WTC11 (cell line): ENCODE measurements around the gene TFF1.

ENCODE experiments used
- CTCF ChIP-seq: fragments of 200-600 bp; IDR thresholded peaks from 2 replicates; pipeline ENCODE4 v1.8.0; 2022; ENCODE audit warnings: antibody characterized with exemption
- GTF2I ChIP-seq: fragments of 250-450 bp; sonication (Bioruptor Pico); conservative IDR thresholded peaks from 2 replicates; pipeline ENCODE4 v1.4.0; 2021; ENCODE audit warnings: mild to moderate bottlenecking
- NFYB ChIP-seq: sonication (generic); formaldehyde crosslinking; conservative IDR thresholded peaks from 2 replicates; pipeline ENCODE4 v1.8.0; 2022; ENCODE audit warnings: low read depth, missing genetic modification reagents

GRCh38 chr21:42363312-42363711 is 3.0 kb downstream of the TFF1 start:
- TF ChIP-seq GTF2I (CRISPR knock-in tag) (no peak), CTCF (no peak), NFYB (CRISPR knock-in tag) (no peak)
